ENCODE results near the gene NANOGP8.

- no peak for TF ChIP-seq CTCF (conservative IDR thresholded peaks at IDR 0.05; ENCODE audit: low read length)
- TF ChIP-seq EZH2phosphoT487 (IDR thresholded peaks at IDR 0.05; ENCODE audit: borderline replicate concordance, low read depth, low read length), result no peak
These were observed 37.1 kb downstream of the NANOGP8 start for GRCh38 chr15:35047996-35048395.

All from OCI-LY7 (cell line).